H9 (cell line): ENCODE measurements around the gene KIF2C. TPM values are rescaled to one million over a fixed set of nuclear protein-coding genes. Genes with fewer than 3 reads are reported as not detected.

Experiments
- DNase-seq: peaks from one replicate; pipeline ENCODE4 v3.0.0-alpha.2; 2017
- H2AFZ ChIP-seq: one replicate; pipeline ENCODE4 v1.6.1; 2013; ENCODE audit warnings: mild to moderate bottlenecking, low read length, control low read depth, moderate library complexity
- H2AK5ac ChIP-seq: 2 replicates; pipeline ENCODE4 v1.6.1; 2013; ENCODE audit warnings: low read length, control low read depth, mixed read lengths; ENCODE audit not compliant: insufficient read length
- H2BK120ac ChIP-seq: one replicate; pipeline ENCODE4 v1.6.1; 2013; ENCODE audit warnings: low read depth, mild to moderate bottlenecking, low read length, control low read depth, inconsistent platforms; ENCODE audit not compliant: poor library complexity, severe bottlenecking
- H2BK12ac ChIP-seq: 2 replicates; pipeline ENCODE4 v1.6.1; 2013; ENCODE audit warnings: low read length, control low read depth, mixed read lengths, low read depth; ENCODE audit not compliant: insufficient read length
- H2BK15ac ChIP-seq: 2 replicates; pipeline ENCODE4 v1.6.1; 2013; ENCODE audit warnings: low read depth, low read length, control low read depth
- H2BK20ac ChIP-seq: one replicate; pipeline ENCODE4 v1.6.1; 2013; ENCODE audit warnings: low read depth, mild to moderate bottlenecking, low read length, control low read depth, inconsistent platforms; ENCODE audit not compliant: poor library complexity, severe bottlenecking
- H2BK5ac ChIP-seq: 2 replicates; pipeline ENCODE4 v1.6.1; 2013; ENCODE audit warnings: low read length, control low read depth, mixed read lengths; ENCODE audit not compliant: insufficient read length
- H3K14ac ChIP-seq: 2 replicates; pipeline ENCODE4 v1.6.1; 2013; ENCODE audit warnings: low read length, control low read depth; ENCODE audit not compliant: insufficient read depth
- H3K18ac ChIP-seq: 2 replicates; pipeline ENCODE4 v1.6.1; 2013; ENCODE audit warnings: low read depth, mild to moderate bottlenecking, mixed read lengths, low read length, control low read depth; ENCODE audit not compliant: insufficient read length
- H3K23ac ChIP-seq: 2 replicates; pipeline ENCODE4 v1.6.1; 2013; ENCODE audit warnings: low read length, control low read depth, mixed read lengths, low read depth; ENCODE audit not compliant: insufficient read length
- H3K23me2 ChIP-seq: 2 replicates; pipeline ENCODE4 v1.6.1; 2013; ENCODE audit warnings: low read depth, mild to moderate bottlenecking, mixed read lengths, low read length, control low read depth; ENCODE audit not compliant: insufficient read length, poor library complexity, severe bottlenecking
- H3K27ac ChIP-seq: 2 replicates; pipeline ENCODE4 v1.5.1; 2013; ENCODE audit warnings: low read length, control low read depth, mixed read lengths, low read depth; ENCODE audit not compliant: insufficient read length
- H3K27me3 ChIP-seq: 2 replicates; pipeline ENCODE4 v1.6.1; 2013; ENCODE audit warnings: low read length, control low read depth, inconsistent platforms; ENCODE audit not compliant: insufficient read depth
- H3K4ac ChIP-seq: 2 replicates; pipeline ENCODE4 v1.6.1; 2013; ENCODE audit warnings: low read depth, mild to moderate bottlenecking, control low read depth, inconsistent platforms, low read length, moderate library complexity
- H3K4me1 ChIP-seq: 2 replicates; pipeline ENCODE4 v1.6.1; 2013; ENCODE audit warnings: low read length, control low read depth, inconsistent platforms; ENCODE audit not compliant: insufficient read depth
- H3K4me2 ChIP-seq: 2 replicates; pipeline ENCODE4 v1.6.1; 2013; ENCODE audit warnings: low read length, control low read depth, mixed read lengths; ENCODE audit not compliant: insufficient read length, insufficient read depth
- H3K56ac ChIP-seq: 2 replicates; pipeline ENCODE4 v1.6.1; 2013; ENCODE audit warnings: low read depth, mild to moderate bottlenecking, mixed read lengths, low read length, control low read depth; ENCODE audit not compliant: insufficient read length
- H3K79me1 ChIP-seq: 2 replicates; pipeline ENCODE4 v1.6.1; 2013; ENCODE audit warnings: low read depth, mild to moderate bottlenecking, moderate library complexity, low read length, control low read depth, inconsistent platforms; ENCODE audit not compliant: insufficient read depth, poor library complexity, severe bottlenecking
- H3K79me2 ChIP-seq: 2 replicates; pipeline ENCODE4 v1.6.1; 2013; ENCODE audit warnings: low read length, control low read depth, inconsistent platforms; ENCODE audit not compliant: insufficient read depth
- H3K9ac ChIP-seq: 2 replicates; pipeline ENCODE4 v1.6.1; 2013; ENCODE audit warnings: low read length, control low read depth, mixed read lengths; ENCODE audit not compliant: insufficient read length; ENCODE audit errors: extremely low read depth
- H3K9me3 ChIP-seq: one replicate; pipeline ENCODE4 v1.6.1; 2013; ENCODE audit warnings: low read depth, low read length, inconsistent platforms; ENCODE audit not compliant: control insufficient read depth
- H3T11ph ChIP-seq: one replicate; pipeline ENCODE4 v1.6.1; 2013; ENCODE audit warnings: mild to moderate bottlenecking, low read length, control low read depth, inconsistent platforms
- H4K20me1 ChIP-seq: one replicate; pipeline ENCODE4 v1.6.1; 2013; ENCODE audit not compliant: control insufficient read depth, insufficient read length, insufficient read depth
- H4K5ac ChIP-seq: 2 replicates; pipeline ENCODE4 v1.6.1; 2013; ENCODE audit warnings: low read depth, mild to moderate bottlenecking, mixed read lengths, low read length, control low read depth; ENCODE audit not compliant: insufficient read length
- H4K8ac ChIP-seq: replicated peaks from 2 replicates; pipeline ENCODE4 v1.6.1; 2013; ENCODE audit warnings: low read length, control low read depth, mixed read lengths, low read depth; ENCODE audit not compliant: insufficient read length
- H4K91ac ChIP-seq: 2 replicates; pipeline ENCODE4 v1.6.1; 2013; ENCODE audit warnings: low read depth, mild to moderate bottlenecking, moderate library complexity, mixed read lengths, low read length, control low read depth; ENCODE audit not compliant: insufficient read length
- H3K27ac Mint-ChIP-seq, 3 experiments: 2 replicates in 2 of 3; 3 replicates in 1 of 3; pipeline ENCODE4 v1.8.0; 2020 to 2021; ENCODE audit warnings: mixed read lengths in 3 of 3, mild to moderate bottlenecking in 1 of 3, moderate library complexity in 1 of 3
- H3K27me3 Mint-ChIP-seq: 2 replicates; pipeline ENCODE4 v1.8.0; 2021; ENCODE audit warnings: low read depth, mild to moderate bottlenecking, moderate library complexity, mixed read lengths
- H3K36me3 Mint-ChIP-seq, 3 experiments: 2 replicates in 2 of 3; 3 replicates in 1 of 3; pipeline ENCODE4 v1.8.0; 2020 to 2021; ENCODE audit warnings: low read depth in 3 of 3, mixed read lengths in 3 of 3; ENCODE audit not compliant: insufficient read depth in 1 of 3
- H3K4me1 Mint-ChIP-seq, 2 experiments: 2 replicates each; pipeline ENCODE4 v1.8.0; 2020; ENCODE audit warnings: mixed read lengths in 2 of 2
- H3K4me3 Mint-ChIP-seq, 2 experiments: 2 replicates in 1 of 2; 3 replicates in 1 of 2; pipeline ENCODE4 v1.8.0; 2020 to 2021; ENCODE audit warnings: mild to moderate bottlenecking in 2 of 2, mixed read lengths in 2 of 2, moderate library complexity in 1 of 2
- H3K9me3 Mint-ChIP-seq, 2 experiments: 2 replicates in 1 of 2; 3 replicates in 1 of 2; pipeline ENCODE4 v1.8.0; 2020; ENCODE audit warnings: mild to moderate bottlenecking in 2 of 2, mixed read lengths in 2 of 2, moderate library complexity in 1 of 2
- WGBS: extraction: QIAGEN DNeasy Blood & Tissue Kit; methylation state at CpG from one replicate; pipeline ENCODE4 v1.1.7; 2013; ENCODE audit warnings: missing lambda C conversion rate, low lambda C conversion rate, mixed read lengths; ENCODE audit not compliant: insufficient read length; ENCODE audit errors: extremely low coverage; 5-methylcytosine and 5-hydroxymethylcytosine counted together
- total RNA-seq: library from RNA; stranded (reverse); gene quantifications from 2 replicates; pipeline ENCODE4 v1.2.1, GENCODE V29; 2021
- TF ChIP-seq, protein P1 (sequence below): fragments of 200-600 bp; sonication (generic); conservative IDR thresholded peaks from 3 replicates; pipeline ENCODE4 v1.8.0; 2021; ENCODE audit warnings: antibody characterized with exemption, mild to moderate bottlenecking

The KIF2C gene
- total RNA-seq, 1 experiment from 2014 or later = 73.1 TPM

DNA sequence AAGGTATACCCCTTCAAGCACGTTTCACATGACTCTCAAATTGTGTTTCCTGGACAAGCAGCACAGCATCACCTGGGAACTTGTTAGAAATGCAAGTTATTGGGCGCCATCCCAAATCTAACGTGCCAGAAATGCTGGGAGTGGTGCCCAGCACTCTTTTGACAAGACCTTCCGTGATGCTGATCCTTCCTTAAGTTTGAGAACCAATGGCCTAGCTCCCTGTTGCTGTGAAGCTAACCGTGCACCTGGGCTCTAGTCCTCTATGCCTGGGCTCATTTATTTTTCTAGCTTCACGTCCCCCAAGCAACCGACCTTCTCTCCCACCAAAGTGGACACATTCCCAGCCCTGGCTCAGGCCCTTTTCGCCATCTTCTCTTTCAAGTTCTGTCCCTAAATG lies 44.1 kb downstream of the KIF2C start:
- Histone ChIP-seq H2AK5ac (no peak overlapping the region), H3K27ac (no peak overlapping the region), H2BK5ac (no peak overlapping the region), H3K9ac (peak overlapping the region; percentile 48), H3T11ph (peak overlapping the region; percentile 57), H3K4me1 (no peaks in the 10 kb centered on the region), H2BK15ac (no peak overlapping the region), H4K20me1 (no peaks in the 10 kb centered on the region), H4K91ac (no peak overlapping the region), H4K8ac (no peak overlapping the region), H3K56ac (no peak overlapping the region), H3K23ac (no peak overlapping the region), H3K4ac (no peak overlapping the region), H2BK12ac (peak overlapping the region; percentile 25), H4K5ac (no peak overlapping the region), H3K9me3 (no peaks in the 10 kb centered on the region), H3K4me2 (peak overlapping the region; percentile 64), H3K14ac (peak overlapping the region; percentile 85; the same call in 1 of the 2 replicates), H3K18ac (peak overlapping the region; percentile 61), H3K27me3 (no peaks in the 10 kb centered on the region), H3K79me1 (no peaks in the 10 kb centered on the region), H2BK120ac (no peak overlapping the region), H3K23me2 (peaks cover 9% of the 10 kb centered on the region), H2BK20ac (no peak overlapping the region), H3K79me2 (no peaks in the 10 kb centered on the region), H2AFZ (peak overlapping the region; percentile 18)
- peaks cover 4 to 37% (median 21%) of the 10 kb centered on the region in 3 experiments for H3K36me3 Mint-ChIP-seq
- DNase-seq = no peak
- TF ChIP-seq, protein P1, sequence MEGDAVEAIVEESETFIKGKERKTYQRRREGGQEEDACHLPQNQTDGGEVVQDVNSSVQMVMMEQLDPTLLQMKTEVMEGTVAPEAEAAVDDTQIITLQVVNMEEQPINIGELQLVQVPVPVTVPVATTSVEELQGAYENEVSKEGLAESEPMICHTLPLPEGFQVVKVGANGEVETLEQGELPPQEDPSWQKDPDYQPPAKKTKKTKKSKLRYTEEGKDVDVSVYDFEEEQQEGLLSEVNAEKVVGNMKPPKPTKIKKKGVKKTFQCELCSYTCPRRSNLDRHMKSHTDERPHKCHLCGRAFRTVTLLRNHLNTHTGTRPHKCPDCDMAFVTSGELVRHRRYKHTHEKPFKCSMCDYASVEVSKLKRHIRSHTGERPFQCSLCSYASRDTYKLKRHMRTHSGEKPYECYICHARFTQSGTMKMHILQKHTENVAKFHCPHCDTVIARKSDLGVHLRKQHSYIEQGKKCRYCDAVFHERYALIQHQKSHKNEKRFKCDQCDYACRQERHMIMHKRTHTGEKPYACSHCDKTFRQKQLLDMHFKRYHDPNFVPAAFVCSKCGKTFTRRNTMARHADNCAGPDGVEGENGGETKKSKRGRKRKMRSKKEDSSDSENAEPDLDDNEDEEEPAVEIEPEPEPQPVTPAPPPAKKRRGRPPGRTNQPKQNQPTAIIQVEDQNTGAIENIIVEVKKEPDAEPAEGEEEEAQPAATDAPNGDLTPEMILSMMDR = no peak
- no peaks in the 10 kb centered on the region; a peak in 1 of 5 replicates for H3K9me3 Mint-ChIP-seq
- peak overlapping the region; percentile 62 to 65 for H3K4me3 Mint-ChIP-seq
- H3K27me3 Mint-ChIP-seq = peaks cover 12% of the 10 kb centered on the region
- WGBS = no CpG with 5 or more reads among the region's 8 CpGs
- H3K27ac Mint-ChIP-seq = peak overlapping the region in 1 of 3 experiments; percentile 68; a peak in 1 of 7 replicates
- peaks cover 22 to 29% of the 10 kb centered on the region in 2 experiments for H3K4me1 Mint-ChIP-seq
